ENCODE measurements around the gene SMIM9.
"Not testable (repeated sequence)": the region's sequence is repeated elsewhere in the genome, so short reads cannot be mapped to it uniquely, and the experiment has no call there.

Gene SMIM9

GRCh38 chrX:154834562-154834961, at the start of gene SMIM9:
Gene SMIM9, minus strand, starts transcription at chrX:154834662. Its CDS starts 3,806 bp downstream, at chrX:154830856.
- DNase-seq (ENCODE audit: low spot score), result no peak

- DNase-seq (ENCODE audit: low spot score), result not testable (repeated sequence)
These were observed 49.6 kb upstream of the SMIM9 start for GRCh38 chrX:154884069-154884468.

- DNase-seq (ENCODE audit: low spot score), result no peak
These were observed 38.9 kb upstream of the SMIM9 start for GRCh38 chrX:154873329-154873728.

- DNase-seq (ENCODE audit: low spot score), result not testable (repeated sequence)
These were observed 34.1 kb upstream of the SMIM9 start for GRCh38 chrX:154868522-154868921.

- no peak for DNase-seq (ENCODE audit: low spot score)
These were observed 20.8 kb upstream of the SMIM9 start for GRCh38 chrX:154855256-154855655.

- DNase-seq (ENCODE audit: low spot score), result no peak
These were observed 16.6 kb upstream of the SMIM9 start for GRCh38 chrX:154850957-154851611.

GRCh38 chrX:154840856-154841255, 6.4 kb upstream of the SMIM9 start:
- peak; percentile 25 for DNase-seq (ENCODE audit: low spot score)

- DNase-seq (ENCODE audit: low spot score), result no peak
These were observed 1.7 kb upstream of the SMIM9 start for GRCh38 chrX:154836163-154836562.

- no peak for DNase-seq (ENCODE audit: low spot score)
These were observed 652 bp downstream of the SMIM9 start for GRCh38 chrX:154833746-154834274.

GRCh38 chrX:154829926-154830442, 4.5 kb downstream of the SMIM9 start:
- DNase-seq (ENCODE audit: low spot score), result no peak

GRCh38 chrX:154829134-154829533, 5.3 kb downstream of the SMIM9 start:
- no peak for DNase-seq (ENCODE audit: low spot score)

- DNase-seq (ENCODE audit: low spot score), result no peak
These were observed 6.5 kb downstream of the SMIM9 start for GRCh38 chrX:154828016-154828408.

GRCh38 chrX:154827194-154828015, 7.1 kb downstream of the SMIM9 start:
- peak; percentile 1 for DNase-seq (ENCODE audit: low spot score)

GRCh38 chrX:154825586-154825985, 8.9 kb downstream of the SMIM9 start:
- DNase-seq (ENCODE audit: low spot score), result not testable (repeated sequence)

GRCh38 chrX:154824638-154825037, 9.8 kb downstream of the SMIM9 start:
- no peak for DNase-seq (ENCODE audit: low spot score)

- no peak for DNase-seq (ENCODE audit: low spot score)
These were observed 12.4 kb downstream of the SMIM9 start for GRCh38 chrX:154822029-154822428.

- DNase-seq (ENCODE audit: low spot score), result no peak
These were observed 12.9 kb downstream of the SMIM9 start for GRCh38 chrX:154821523-154821922.

GRCh38 chrX:154819771-154820341, 14.6 kb downstream of the SMIM9 start:
- no peak for DNase-seq (ENCODE audit: low spot score)

GRCh38 chrX:154818916-154819770, 15.3 kb downstream of the SMIM9 start:
- no peak for DNase-seq (ENCODE audit: low spot score)

- not testable (repeated sequence) for DNase-seq (ENCODE audit: low spot score)
These were observed 17.3 kb downstream of the SMIM9 start for GRCh38 chrX:154817048-154817618.

- DNase-seq (ENCODE audit: low spot score), result not testable (repeated sequence)
These were observed 18.1 kb downstream of the SMIM9 start for GRCh38 chrX:154816326-154816898.
